Spleen (tissue), 7 donors: ENCODE data around the gene FIGN.

Experiments
- POLR2A ChIP-seq, 3 donors: fragments of 450-650 bp; IDR thresholded peaks; one replicate each; pipeline ENCODE4 v1.5.1; 2017; ENCODE audit warnings: antibody characterized with exemption in 3 of 3, mild to moderate bottlenecking in 1 of 3
- POLR2AphosphoS5 ChIP-seq, 3 donors: sonication (generic); formaldehyde crosslinking; IDR thresholded peaks; one replicate each; pipeline ENCODE4 v1.5.1; 2017; ENCODE audit warnings: antibody characterized with exemption in 3 of 3
- TF ChIP-seq, protein P1 (sequence below), 11 experiments: fragments of 200-600 bp in 7 of 11; fragments of 450-650 bp in 4 of 11; sonication (generic) in 4 of 11; IDR thresholded peaks in 8 of 11; conservative IDR thresholded peaks in 3 of 11; 1 replicate in 7 of 11; 2 replicates in 4 of 11; pipeline versions ENCODE4 v1.4.0 to v1.8.0; 2016 to 2021; ENCODE audit warnings: antibody characterized with exemption in 11 of 11, inconsistent platforms in 4 of 11, mild to moderate bottlenecking in 1 of 11
- donor health status: DM: no; HTN: no; CAD: no; lungs with moderate emphysema.
- donor health status: DM: no; HTN: no; CAD: no.
- donor health status: DM: no; HTN: no; CAD: no.

DNA sequence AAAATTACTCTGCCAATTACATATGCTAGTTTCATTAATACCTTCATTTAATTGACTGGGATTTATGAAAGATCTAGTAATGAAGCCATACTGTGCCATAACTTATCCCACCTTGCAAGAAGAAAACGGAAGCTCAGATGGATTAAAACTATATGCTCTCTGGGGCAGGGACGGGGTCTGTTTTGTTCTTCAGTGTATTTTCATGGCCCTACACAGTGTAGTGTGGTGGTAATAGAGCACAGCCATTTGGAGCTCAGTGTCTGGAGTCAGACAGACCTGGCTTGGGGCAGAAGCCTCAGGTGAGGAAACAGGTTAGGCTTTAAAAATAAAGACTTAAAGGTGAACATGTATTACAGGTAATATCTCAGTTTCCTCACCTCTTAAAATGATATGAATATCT, 62.3 kb downstream of the FIGN start:
- TF ChIP-seq, protein P1, sequence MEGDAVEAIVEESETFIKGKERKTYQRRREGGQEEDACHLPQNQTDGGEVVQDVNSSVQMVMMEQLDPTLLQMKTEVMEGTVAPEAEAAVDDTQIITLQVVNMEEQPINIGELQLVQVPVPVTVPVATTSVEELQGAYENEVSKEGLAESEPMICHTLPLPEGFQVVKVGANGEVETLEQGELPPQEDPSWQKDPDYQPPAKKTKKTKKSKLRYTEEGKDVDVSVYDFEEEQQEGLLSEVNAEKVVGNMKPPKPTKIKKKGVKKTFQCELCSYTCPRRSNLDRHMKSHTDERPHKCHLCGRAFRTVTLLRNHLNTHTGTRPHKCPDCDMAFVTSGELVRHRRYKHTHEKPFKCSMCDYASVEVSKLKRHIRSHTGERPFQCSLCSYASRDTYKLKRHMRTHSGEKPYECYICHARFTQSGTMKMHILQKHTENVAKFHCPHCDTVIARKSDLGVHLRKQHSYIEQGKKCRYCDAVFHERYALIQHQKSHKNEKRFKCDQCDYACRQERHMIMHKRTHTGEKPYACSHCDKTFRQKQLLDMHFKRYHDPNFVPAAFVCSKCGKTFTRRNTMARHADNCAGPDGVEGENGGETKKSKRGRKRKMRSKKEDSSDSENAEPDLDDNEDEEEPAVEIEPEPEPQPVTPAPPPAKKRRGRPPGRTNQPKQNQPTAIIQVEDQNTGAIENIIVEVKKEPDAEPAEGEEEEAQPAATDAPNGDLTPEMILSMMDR (IDR thresholded peaks at IDR 0.05 in 8 of 11, conservative IDR thresholded peaks at IDR 0.05 in 3 of 11) = no peak
- no peak for TF ChIP-seq POLR2A (IDR thresholded peaks at IDR 0.05)
- no peak for TF ChIP-seq POLR2AphosphoS5 (IDR thresholded peaks at IDR 0.05)
